NOMO-1 (cell line): ENCODE data around the gene RALGAPA2.

Experiments used
- DNase-seq, 2 experiments: peaks; one replicate each; lab custom pipeline; 2025; ENCODE audit not compliant: unreplicated experiment in 2 of 2; lab: John Stamatoyannopoulos, UW

The RALGAPA2 gene

GRCh38 chr20:20391115-20391514 lies 321.3 kb downstream of the RALGAPA2 start:
- DNase-seq, result no peak

- DNase-seq, result no peak
Observed at GRCh38 chr20:20390393-20390792, 322.1 kb downstream of the RALGAPA2 start.

GRCh38 chr20:20386192-20386591 lies 326.3 kb downstream of the RALGAPA2 start:
- DNase-seq, result no peak

- no peak for DNase-seq
Observed at GRCh38 chr20:20375862-20376261, 336.6 kb downstream of the RALGAPA2 start.

GRCh38 chr20:20373091-20373571 lies 339.3 kb downstream of the RALGAPA2 start:
- DNase-seq, result no peak

GRCh38 chr20:20371681-20372080 lies 340.8 kb downstream of the RALGAPA2 start:
- no peak for DNase-seq

GRCh38 chr20:20371083-20371482 lies 341.4 kb downstream of the RALGAPA2 start:
- no peak for DNase-seq

- no peak for DNase-seq
Observed at GRCh38 chr20:20370094-20370575, 342.3 kb downstream of the RALGAPA2 start.

- no peak for DNase-seq
Observed at GRCh38 chr20:20369250-20370093, 343.0 kb downstream of the RALGAPA2 start.

GRCh38 chr20:20368418-20369249 lies 343.8 kb downstream of the RALGAPA2 start:
- DNase-seq, result no peak

GRCh38 chr20:20367575-20368417 lies 344.6 kb downstream of the RALGAPA2 start, which contains the start of gene INSM1:
Gene INSM1 (plus strand): TSS chr20:20368104. CDS start chr20:20368268, 164 bp downstream.
- peak; percentile 42 to 47 for DNase-seq

GRCh38 chr20:20366876-20367574 lies 345.4 kb downstream of the RALGAPA2 start:
- DNase-seq, result no peak

- DNase-seq, result no peak
Observed at GRCh38 chr20:20366551-20366875, 345.9 kb downstream of the RALGAPA2 start.

- no peak for DNase-seq
Observed at GRCh38 chr20:20365480-20366161, 346.8 kb downstream of the RALGAPA2 start.

GRCh38 chr20:20364593-20365479 lies 347.6 kb downstream of the RALGAPA2 start:
- no peak for DNase-seq

- DNase-seq, result no peak
Observed at GRCh38 chr20:20363799-20364592, 348.4 kb downstream of the RALGAPA2 start.

GRCh38 chr20:20363434-20363798 lies 349.0 kb downstream of the RALGAPA2 start:
- no peak for DNase-seq
